GM12891 (cell line): ENCODE data around the gene NOSTRIN.

Experiments
- PAX5 ChIP-seq: IDR thresholded peaks from 2 replicates; pipeline ENCODE4 v1.6.1; 2011; ENCODE audit warnings: low read length, moderate library complexity, mild to moderate bottlenecking; ENCODE audit not compliant: insufficient read depth, severe bottlenecking
- POLR2A ChIP-seq: IDR thresholded peaks from 2 replicates; pipeline ENCODE4 v1.6.1; 2011; ENCODE audit warnings: low read depth, low read length, control low read depth
- POLR2AphosphoS5 ChIP-seq: IDR thresholded peaks from 2 replicates; pipeline ENCODE4 v1.6.1; 2011; ENCODE audit warnings: low read depth, low read length, control low read depth
- POU2F2 ChIP-seq: IDR thresholded peaks from 2 replicates; pipeline ENCODE4 v1.6.1; 2011; ENCODE audit warnings: low read depth, mild to moderate bottlenecking, control low read depth, low read length, moderate library complexity
- SPI1 ChIP-seq: IDR thresholded peaks from 2 replicates; pipeline ENCODE4 v1.6.1; 2011; ENCODE audit warnings: low read depth, low read length, control low read depth
- TAF1 ChIP-seq: IDR thresholded peaks from 2 replicates; pipeline ENCODE4 v1.6.1; 2011; ENCODE audit warnings: low read depth, low read length, control low read depth

GRCh38 chr2:168849610-168850009 is 47.2 kb downstream of the NOSTRIN start:
- no peak for TF ChIP-seq POLR2A
- no peak for TF ChIP-seq POLR2AphosphoS5
- TF ChIP-seq SPI1, result no peak
- TF ChIP-seq TAF1, result no peak
- no peak for TF ChIP-seq PAX5
- TF ChIP-seq POU2F2, result no peak
